ENCODE measurements around the gene LMTK2. TPM values are rescaled to one million over a fixed set of nuclear protein-coding genes. Genes with fewer than 3 reads are reported as not detected.

Gene LMTK2
- total and polyA plus RNA-seq, 2 experiments from 2014 or later = 6.1 to 30.8 TPM

- Mint-ChIP-seq H3K36me3 (ENCODE audit: low read depth) (peaks cover 16% of the 10 kb centered on the region; the same call in 1 of the 3 replicates), H3K27ac (no peak overlapping the region)
Observed at GRCh38 chr7:98186452-98187137, 79.9 kb downstream of the LMTK2 start.

More at GRCh38 chr7:98186452-98187137, 79.9 kb downstream of the LMTK2 start:
- Mint-ChIP-seq H3K4me3 (no peak overlapping the region), H3K4me1 (peaks cover 15% of the 10 kb centered on the region), H3K27me3 (ENCODE audit: insufficient read depth, low read depth, poor library complexity) (no peaks in the 10 kb centered on the region), H3K9me3 (no peaks in the 10 kb centered on the region)
- Histone ChIP-seq H3K79me2 (replicated peaks; ENCODE audit: insufficient read depth) (no peaks in the 10 kb centered on the region), H3F3A (replicated peaks; ENCODE audit: low read depth) (no peaks in the 10 kb centered on the region), H3K27me3 (ENCODE audit: insufficient read depth) (no peaks in the 10 kb centered on the region), H3K9me2 (ENCODE audit: insufficient read depth) (no peaks in the 10 kb centered on the region), H4K20me1 (replicated peaks; ENCODE audit: insufficient read depth) (no peaks in the 10 kb centered on the region), H3K4me3 (no peak overlapping the region), H3K27ac (ENCODE audit: low read depth) (no peak overlapping the region), H3K4me2 (no peak overlapping the region), H3K36me3 (ENCODE audit: insufficient read depth) (no peaks in the 10 kb centered on the region), H2AFZ (no peak overlapping the region), H3K4me1 (ENCODE audit: insufficient read depth) (peaks cover 11% of the 10 kb centered on the region; the same call in 1 of the 2 replicates)
- no peak for ATAC-seq
- no peak for DNase-seq (ENCODE audit: low spot score)
- TF ChIP-seq CREB1 (CRISPR knock-in tag; IDR thresholded peaks at IDR 0.05; ENCODE audit: low read depth) (no peak), JUNB (IDR thresholded peaks at IDR 0.05; ENCODE audit: unreplicated experiment) (no peak), ZNF462 (CRISPR knock-in tag; IDR thresholded peaks at IDR 0.05) (no peak), CTCF (conservative IDR thresholded peaks at IDR 0.05; ENCODE audit: low read depth in 2 of 2) (no peak), EZH2phosphoT487 (IDR thresholded peaks at IDR 0.05; ENCODE audit: unreplicated experiment) (no peak), ZNF331 (CRISPR knock-in tag; IDR thresholded peaks at IDR 0.05; ENCODE audit: low read depth) (no peak), ETS1 (IDR thresholded peaks at IDR 0.05) (no peak), STAT1 (IDR thresholded peaks at IDR 0.05; ENCODE audit: unreplicated experiment) (no peak), ZNF114 (CRISPR knock-in tag; IDR thresholded peaks at IDR 0.05) (no peak), POLR2AphosphoS5 (IDR thresholded peaks at IDR 0.05; ENCODE audit: low read depth) (no peak), REST (IDR thresholded peaks at IDR 0.05; ENCODE audit: unreplicated experiment) (no peak), EZH2 (IDR thresholded peaks at IDR 0.05; ENCODE audit: low read depth, unreplicated experiment) (no peak), NANOG (IDR thresholded peaks at IDR 0.05; ENCODE audit: borderline replicate concordance) (no peak)
